ENCODE results near the gene NAB2.
A peak's percentile ranks its signal among the peaks of the same experiment; 100 is the strongest.

Gene NAB2

DNA sequence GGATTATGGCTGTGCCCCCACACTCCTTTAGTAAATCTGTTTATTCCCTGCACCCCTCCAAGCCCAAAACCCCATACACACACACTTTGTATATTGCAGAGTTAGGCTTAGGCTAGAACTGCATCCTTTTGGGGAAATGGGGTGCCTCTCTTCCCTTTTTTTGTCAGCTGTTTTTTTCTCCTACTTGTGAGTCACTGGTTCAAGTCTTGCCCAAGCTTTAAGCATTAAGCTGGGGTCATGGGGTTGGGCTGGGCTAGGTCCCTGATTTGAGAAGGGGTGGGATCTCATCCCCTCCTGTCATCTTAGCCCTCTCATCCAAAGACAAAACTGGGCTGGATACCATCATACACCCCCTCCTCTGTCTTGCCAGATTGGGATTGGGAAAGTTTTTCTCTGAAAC lies 41.0 kb downstream of the NAB2 start:
- H3K27me3 ChIP-seq (ENCODE audit: insufficient read depth, low read length) = no peaks in the 10 kb centered on the region
- peak overlapping the region; percentile 96 for H3K4me3 ChIP-seq (ENCODE audit: low read length)
- no peaks in the 10 kb centered on the region for H3K36me3 ChIP-seq (ENCODE audit: insufficient read depth, low read length)
- H3K9me3 ChIP-seq (ENCODE audit: insufficient read depth, low read depth, low read length) = no peaks in the 10 kb centered on the region
- peaks cover 51% of the 10 kb centered on the region for H3K4me1 ChIP-seq (ENCODE audit: insufficient read depth, low read length)
- H3K9ac ChIP-seq (ENCODE audit: low read depth, low read length) = no peak overlapping the region; the same call in 1 of the 2 replicates
- peak overlapping the region; percentile 96; the same call in 1 of the 2 replicates for H3K27ac ChIP-seq (ENCODE audit: low read depth, low read length)

DNA sequence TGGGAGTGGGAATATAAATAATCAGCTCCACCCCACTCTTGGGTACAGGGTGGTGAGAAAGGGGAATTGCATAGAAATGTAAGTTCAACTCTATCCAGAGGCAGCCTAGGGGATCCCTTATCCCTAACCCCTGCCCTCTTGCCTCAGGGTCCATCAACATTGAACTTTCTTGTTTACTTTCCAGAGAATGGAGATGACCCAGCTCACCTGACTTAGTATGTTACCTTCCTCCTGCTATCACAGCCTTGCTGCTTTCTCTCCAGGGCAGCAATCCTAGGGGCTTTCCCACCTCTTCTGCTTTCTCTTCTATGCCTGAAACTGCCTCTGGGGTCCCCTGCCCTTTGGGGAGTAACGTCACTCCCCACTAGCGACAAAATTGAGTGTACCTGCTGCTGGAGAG lies 42.0 kb downstream of the NAB2 start:
- no peak overlapping the region for H3K27ac ChIP-seq (ENCODE audit: low read depth, low read length)
- H3K27me3 ChIP-seq (ENCODE audit: insufficient read depth, low read length) = no peaks in the 10 kb centered on the region
- H3K9me3 ChIP-seq (ENCODE audit: insufficient read depth, low read depth, low read length) = no peaks in the 10 kb centered on the region
- 87% methylated on average over 2 of the region's 2 CpGs for WGBS
- no peaks in the 10 kb centered on the region for H3K36me3 ChIP-seq (ENCODE audit: insufficient read depth, low read length)
- no peak overlapping the region for H3K9ac ChIP-seq (ENCODE audit: low read depth, low read length)
- H3K4me3 ChIP-seq (ENCODE audit: low read length) = no peak overlapping the region
- peaks cover 62% of the 10 kb centered on the region for H3K4me1 ChIP-seq (ENCODE audit: insufficient read depth, low read length)

DNA sequence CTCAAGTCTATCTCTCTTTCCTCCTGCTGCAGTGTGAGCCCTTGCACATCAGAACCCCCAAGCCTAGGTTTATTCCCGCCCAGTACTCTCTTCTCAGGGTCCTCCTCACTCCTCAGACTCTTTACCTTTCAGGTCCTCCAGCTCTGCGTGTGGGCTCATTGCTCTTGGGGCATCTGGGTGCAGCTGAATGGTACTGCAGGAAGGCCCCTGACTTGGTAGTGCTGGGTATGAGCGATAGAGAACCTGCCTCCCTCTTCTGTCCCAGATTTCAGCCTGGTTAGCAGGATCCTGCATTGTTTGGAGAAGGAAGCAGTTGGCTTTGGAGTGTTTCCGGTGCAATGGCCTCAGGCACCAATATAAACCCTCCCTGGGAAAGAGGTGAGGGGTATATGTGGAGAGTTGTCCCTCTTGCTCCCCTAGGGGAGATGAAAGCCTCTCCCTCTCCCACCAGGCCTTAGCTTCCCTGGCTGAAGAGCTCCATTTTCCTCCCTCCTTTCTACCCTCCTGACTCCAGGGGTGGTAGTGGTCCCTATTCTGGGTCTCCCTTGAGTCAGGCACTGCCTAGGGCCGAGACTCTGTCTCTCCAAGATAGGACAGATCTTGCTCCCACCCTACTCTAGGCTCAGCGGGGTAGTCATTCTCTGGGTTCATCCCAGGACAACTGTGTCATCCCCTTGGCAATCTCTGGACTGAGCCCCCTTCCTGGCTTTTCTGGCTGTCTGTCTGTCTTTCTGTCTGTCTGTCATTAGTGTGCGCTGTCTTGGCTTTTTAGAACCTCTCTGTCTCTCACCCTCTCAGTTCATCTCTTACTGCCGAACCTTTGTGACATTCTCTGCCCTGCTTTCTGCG lies 43.2 kb downstream of the NAB2 start:
- H3K9ac ChIP-seq (ENCODE audit: low read depth, low read length) = no peak overlapping the region
- H3K27me3 ChIP-seq (ENCODE audit: insufficient read depth, low read length) = no peaks in the 10 kb centered on the region
- peaks cover 62% of the 10 kb centered on the region for H3K4me1 ChIP-seq (ENCODE audit: insufficient read depth, low read length)
- 0 out of 2 replicates have a peak overlapping the region, but pooled peaks have one; percentile 0 for H3K4me3 ChIP-seq (ENCODE audit: low read length)
- H3K36me3 ChIP-seq (ENCODE audit: insufficient read depth, low read length) = no peaks in the 10 kb centered on the region
- 77% methylated on average over 8 of the region's 9 CpGs for WGBS
- H3K9me3 ChIP-seq (ENCODE audit: insufficient read depth, low read depth, low read length) = no peaks in the 10 kb centered on the region
- H3K27ac ChIP-seq (ENCODE audit: low read depth, low read length) = no peak overlapping the region; the same call in 1 of the 2 replicates

DNA sequence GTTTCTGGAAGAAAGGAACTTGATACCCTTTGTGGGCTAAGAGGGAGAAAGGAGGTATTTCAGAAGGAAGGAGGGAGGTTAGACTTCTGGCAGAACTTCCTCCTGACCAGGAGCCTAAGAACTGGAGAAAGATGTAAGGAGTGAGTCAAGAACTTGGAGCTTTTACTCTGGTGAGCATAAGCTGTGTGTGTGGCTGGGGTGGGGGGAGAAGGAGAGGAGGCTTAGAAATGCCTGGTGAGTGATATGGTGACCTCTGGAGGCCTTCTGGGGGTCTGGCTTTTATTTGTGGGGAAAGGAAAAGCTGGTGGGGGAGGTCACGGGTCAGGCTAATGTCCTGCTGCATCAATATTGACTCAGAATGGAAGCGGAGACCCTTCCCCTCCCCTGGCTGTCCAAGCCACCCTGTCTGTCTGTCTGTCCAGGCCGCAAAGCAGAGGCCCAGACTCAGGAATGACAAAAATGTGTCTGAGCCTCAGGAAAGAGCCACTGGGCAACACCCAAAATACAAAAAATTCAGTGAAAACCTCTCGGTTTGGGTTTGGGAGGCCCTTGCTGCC lies 44.2 kb downstream of the NAB2 start:
- WGBS = 32% methylated on average over 4 of the region's 4 CpGs
- H3K27ac ChIP-seq (ENCODE audit: low read depth, low read length) = peak overlapping the region; percentile 76
- peak overlapping the region; percentile 5; the same call in 1 of the 2 replicates for H3K4me3 ChIP-seq (ENCODE audit: low read length)
- no peaks in the 10 kb centered on the region for H3K27me3 ChIP-seq (ENCODE audit: insufficient read depth, low read length)
- H3K9ac ChIP-seq (ENCODE audit: low read depth, low read length) = peak overlapping the region; percentile 9; the same call in 1 of the 2 replicates
- H3K4me1 ChIP-seq (ENCODE audit: insufficient read depth, low read length) = peaks cover 62% of the 10 kb centered on the region
- H3K36me3 ChIP-seq (ENCODE audit: insufficient read depth, low read length) = peaks cover 2% of the 10 kb centered on the region; the same call in 1 of the 2 replicates
- H3K9me3 ChIP-seq (ENCODE audit: insufficient read depth, low read depth, low read length) = no peaks in the 10 kb centered on the region

DNA sequence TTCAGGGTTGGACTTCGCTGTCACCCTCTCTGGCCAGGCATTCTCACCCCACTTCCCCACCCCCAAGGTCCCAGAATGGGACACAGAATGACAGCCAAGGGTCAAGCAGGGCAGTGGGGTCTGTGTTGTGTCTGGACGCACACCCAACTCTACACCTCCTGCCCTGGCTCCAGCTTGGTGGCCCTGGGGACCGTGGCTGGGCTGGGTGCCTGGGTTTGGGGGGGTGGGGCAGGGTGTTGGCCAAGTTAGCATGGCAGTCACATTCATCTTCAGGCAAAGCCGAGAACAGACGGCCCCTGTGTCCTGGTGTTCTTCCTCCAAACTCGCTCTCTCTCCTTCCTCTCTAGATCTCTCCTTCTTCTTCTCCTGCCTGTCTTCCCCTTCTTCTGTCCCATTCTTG lies 45.0 kb downstream of the NAB2 start:
- Histone ChIP-seq H3K27ac (ENCODE audit: low read depth, low read length) (peak overlapping the region; percentile 42), H3K36me3 (ENCODE audit: insufficient read depth, low read length) (peaks cover 9% of the 10 kb centered on the region), H3K4me1 (ENCODE audit: insufficient read depth, low read length) (peaks cover 62% of the 10 kb centered on the region), H3K4me3 (ENCODE audit: low read length) (no peak overlapping the region), H3K9me3 (ENCODE audit: insufficient read depth, low read depth, low read length) (no peaks in the 10 kb centered on the region), H3K9ac (ENCODE audit: low read depth, low read length) (no peak overlapping the region), H3K27me3 (ENCODE audit: insufficient read depth, low read length) (no peaks in the 10 kb centered on the region)
- 73% methylated on average over 6 of the region's 6 CpGs for WGBS

DNA sequence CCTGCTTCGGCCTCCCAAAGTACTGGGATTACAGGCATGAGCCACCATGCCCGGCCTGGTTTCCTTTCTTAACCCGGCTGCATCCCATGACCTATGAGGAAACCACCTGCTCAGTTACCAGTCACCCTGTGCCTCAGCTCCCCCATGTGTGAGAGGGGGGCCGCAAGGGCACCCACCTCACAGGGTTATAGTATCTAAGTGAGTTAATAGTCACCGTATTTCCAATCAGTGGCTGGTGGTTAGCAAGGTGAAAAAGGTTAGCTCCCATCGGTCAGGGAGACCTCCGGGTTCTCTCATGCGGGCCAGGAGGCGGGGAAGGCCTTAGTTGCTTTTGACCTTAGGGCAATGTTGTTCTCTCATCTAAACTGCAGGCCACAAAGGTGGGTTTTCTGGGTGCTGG lies 46.0 kb downstream of the NAB2 start:
- H3K4me3 ChIP-seq (ENCODE audit: low read length) = no peak overlapping the region
- H3K4me1 ChIP-seq (ENCODE audit: insufficient read depth, low read length) = peaks cover 60% of the 10 kb centered on the region
- H3K36me3 ChIP-seq (ENCODE audit: insufficient read depth, low read length) = peaks cover 19% of the 10 kb centered on the region
- 70% methylated on average over 9 of the region's 9 CpGs for WGBS
- no peaks in the 10 kb centered on the region for H3K9me3 ChIP-seq (ENCODE audit: insufficient read depth, low read depth, low read length)
- H3K9ac ChIP-seq (ENCODE audit: low read depth, low read length) = peak overlapping the region; percentile 33
- peak overlapping the region; percentile 89 for H3K27ac ChIP-seq (ENCODE audit: low read depth, low read length)
- no peaks in the 10 kb centered on the region for H3K27me3 ChIP-seq (ENCODE audit: insufficient read depth, low read length)

DNA sequence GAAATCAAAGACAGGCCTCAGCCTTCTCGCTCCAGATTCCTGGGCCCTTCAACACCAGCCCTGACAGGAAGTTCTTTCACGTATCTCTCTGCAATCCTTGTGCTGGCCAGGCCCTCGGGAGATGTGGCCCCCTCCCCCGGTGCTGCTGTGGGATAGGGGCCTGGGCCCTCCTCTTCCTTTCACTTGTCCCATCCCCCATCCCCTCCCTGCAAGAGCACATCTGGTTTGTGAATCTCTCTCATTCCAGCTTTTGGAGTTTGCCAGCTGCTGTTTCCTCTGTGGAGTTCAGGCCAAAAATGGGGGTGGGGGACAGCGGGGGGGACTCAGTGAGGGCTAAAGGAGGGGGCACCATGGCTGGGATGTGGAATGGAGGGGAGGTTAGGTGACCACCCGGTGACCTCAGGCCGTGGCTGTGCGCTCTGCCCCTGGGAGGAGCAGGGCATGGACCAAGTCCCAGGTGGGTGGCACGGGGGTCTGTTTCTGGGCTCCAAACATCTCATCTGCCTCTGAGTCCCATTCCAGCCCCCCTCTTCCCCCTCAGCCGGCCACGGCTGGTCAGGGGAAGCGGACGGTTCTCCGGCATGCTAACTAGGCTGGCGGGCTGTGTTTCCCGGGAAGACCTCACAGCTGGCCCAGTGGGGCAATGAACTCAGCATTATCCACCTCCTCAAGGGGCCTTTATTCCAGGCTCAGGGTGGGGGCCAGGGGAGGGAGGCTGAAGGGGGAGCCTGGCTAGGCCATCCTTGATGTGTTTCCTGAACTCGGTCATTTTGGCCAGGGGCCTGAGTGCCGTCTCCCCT lies 46.8 kb downstream of the NAB2 start:
- 22% methylated on average over 18 of the region's 18 CpGs for WGBS
- H3K9me3 ChIP-seq (ENCODE audit: insufficient read depth, low read depth, low read length) = no peaks in the 10 kb centered on the region
- H3K27ac ChIP-seq (ENCODE audit: low read depth, low read length) = peak overlapping the region; percentile 89
- H3K4me3 ChIP-seq (ENCODE audit: low read length) = peak overlapping the region; percentile 30; the same call in 1 of the 2 replicates
- H3K27me3 ChIP-seq (ENCODE audit: insufficient read depth, low read length) = no peaks in the 10 kb centered on the region
- peaks cover 26% of the 10 kb centered on the region for H3K36me3 ChIP-seq (ENCODE audit: insufficient read depth, low read length)
- H3K4me1 ChIP-seq (ENCODE audit: insufficient read depth, low read length) = peaks cover 53% of the 10 kb centered on the region
- H3K9ac ChIP-seq (ENCODE audit: low read depth, low read length) = peak overlapping the region; percentile 33

DNA sequence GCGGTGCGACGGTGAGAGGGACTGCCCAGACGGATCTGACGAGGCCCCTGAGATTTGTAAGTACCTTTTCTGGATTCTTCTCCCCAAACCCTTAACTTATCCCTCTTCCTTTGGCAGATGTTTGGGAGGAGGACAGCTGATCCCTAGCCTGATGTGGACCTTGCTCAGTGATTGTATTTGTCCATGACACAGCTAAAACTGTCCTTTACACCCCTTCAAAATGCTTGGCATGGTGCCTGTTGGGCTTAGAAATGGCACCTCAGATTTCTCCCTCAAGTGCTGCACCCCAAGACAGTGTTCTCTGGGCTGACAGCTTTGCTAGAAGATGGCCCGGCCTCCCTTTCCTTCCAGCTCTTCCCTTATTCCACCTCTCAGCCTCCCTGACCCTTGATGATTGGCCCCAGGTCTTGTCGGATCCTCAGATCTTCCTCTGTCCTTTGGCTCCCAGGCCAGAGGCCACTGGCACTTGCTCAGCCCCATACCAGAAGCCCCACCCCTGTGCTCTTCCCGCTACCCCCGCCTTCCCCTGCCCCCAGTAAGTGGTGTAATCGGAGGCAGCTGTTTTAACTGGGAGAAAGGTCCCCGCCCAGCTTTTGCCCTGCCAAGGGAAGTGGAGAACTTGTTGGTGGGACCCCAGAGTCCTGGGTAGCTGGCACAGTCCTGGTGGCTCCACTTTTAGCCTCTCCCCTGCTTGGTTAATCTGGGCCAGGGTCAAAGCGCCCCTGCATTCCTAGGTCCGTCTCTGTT lies 49.8 kb downstream of the NAB2 start:
- WGBS = 88% methylated on average over 13 of the region's 13 CpGs
- Histone ChIP-seq H3K36me3 (ENCODE audit: insufficient read depth, low read length) (peaks cover 54% of the 10 kb centered on the region), H3K27ac (ENCODE audit: low read depth, low read length) (no peak overlapping the region), H3K4me3 (ENCODE audit: low read length) (no peak overlapping the region), H3K27me3 (ENCODE audit: insufficient read depth, low read length) (no peaks in the 10 kb centered on the region), H3K9ac (ENCODE audit: low read depth, low read length) (no peak overlapping the region), H3K9me3 (ENCODE audit: insufficient read depth, low read depth, low read length) (no peaks in the 10 kb centered on the region), H3K4me1 (ENCODE audit: insufficient read depth, low read length) (peaks cover 26% of the 10 kb centered on the region)

DNA sequence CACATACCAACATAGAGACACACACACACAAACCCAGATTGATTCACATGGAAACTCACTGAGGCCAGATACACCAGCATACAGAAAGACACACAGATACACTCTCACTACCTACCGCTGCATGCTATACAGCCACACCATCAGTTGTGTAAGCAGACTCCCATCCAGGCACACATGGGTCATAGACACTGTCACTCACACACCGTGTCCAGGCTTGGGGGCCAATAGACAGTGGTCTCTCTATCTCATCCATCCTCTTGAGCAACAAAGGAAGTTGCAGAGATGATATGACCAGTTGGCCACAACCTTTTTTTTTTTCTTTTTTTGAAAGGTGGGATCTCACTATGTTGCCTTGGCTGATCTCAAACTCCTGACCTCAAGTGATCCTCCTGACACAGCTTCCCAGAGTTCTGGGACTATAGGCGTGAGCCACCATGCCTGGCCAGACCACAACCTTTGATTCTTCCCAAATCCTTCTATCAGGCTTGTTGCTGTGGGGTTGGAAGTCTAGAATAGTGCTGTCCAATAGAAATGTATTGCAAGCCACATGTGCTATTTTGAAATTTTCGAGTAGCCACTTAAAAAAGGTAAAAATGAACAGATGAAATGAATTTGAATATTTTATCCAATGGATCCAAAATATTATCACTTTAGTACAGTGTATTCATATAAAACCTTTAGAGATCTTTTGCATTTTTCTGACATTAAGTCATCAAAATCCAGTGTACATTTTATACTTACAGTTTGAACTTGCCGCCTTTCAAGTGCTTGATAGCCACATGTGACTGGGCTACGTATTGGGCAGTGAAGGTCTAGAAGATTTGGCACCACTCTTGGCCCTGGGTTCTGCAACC lies 51.1 kb downstream of the NAB2 start:
- peaks cover 68% of the 10 kb centered on the region for H3K36me3 ChIP-seq (ENCODE audit: insufficient read depth, low read length)
- no peaks in the 10 kb centered on the region for H3K9me3 ChIP-seq (ENCODE audit: insufficient read depth, low read depth, low read length)
- H3K4me1 ChIP-seq (ENCODE audit: insufficient read depth, low read length) = peaks cover 17% of the 10 kb centered on the region
- no peak overlapping the region for H3K27ac ChIP-seq (ENCODE audit: low read depth, low read length)
- H3K27me3 ChIP-seq (ENCODE audit: insufficient read depth, low read length) = no peaks in the 10 kb centered on the region
- H3K4me3 ChIP-seq (ENCODE audit: low read length) = no peak overlapping the region
- no peak overlapping the region for H3K9ac ChIP-seq (ENCODE audit: low read depth, low read length)
- WGBS = 91% methylated on average over 6 of the region's 6 CpGs

DNA sequence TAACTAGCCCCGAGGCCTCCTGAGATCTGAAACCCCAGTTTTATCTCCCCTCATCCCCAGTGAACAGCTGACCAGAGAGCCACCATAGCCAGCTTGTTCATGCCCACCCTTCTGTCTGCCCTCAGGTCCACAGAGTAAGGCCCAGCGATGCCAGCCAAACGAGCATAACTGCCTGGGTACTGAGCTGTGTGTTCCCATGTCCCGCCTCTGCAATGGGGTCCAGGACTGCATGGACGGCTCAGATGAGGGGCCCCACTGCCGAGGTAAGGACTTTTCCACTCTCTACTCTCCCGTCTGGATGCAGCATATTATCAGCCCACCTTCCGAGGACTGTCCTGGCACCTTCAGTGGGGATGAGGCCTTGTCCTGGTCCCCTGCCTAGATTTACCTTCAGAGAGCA lies 52.3 kb downstream of the NAB2 start:
- WGBS = 89% methylated on average over 8 of the region's 8 CpGs
- no peaks in the 10 kb centered on the region for H3K9me3 ChIP-seq (ENCODE audit: insufficient read depth, low read depth, low read length)
- H3K4me1 ChIP-seq (ENCODE audit: insufficient read depth, low read length) = peaks cover 5% of the 10 kb centered on the region; the same call in 1 of the 2 replicates
- H3K4me3 ChIP-seq (ENCODE audit: low read length) = no peak overlapping the region
- no peaks in the 10 kb centered on the region for H3K27me3 ChIP-seq (ENCODE audit: insufficient read depth, low read length)
- no peak overlapping the region for H3K27ac ChIP-seq (ENCODE audit: low read depth, low read length)
- H3K36me3 ChIP-seq (ENCODE audit: insufficient read depth, low read length) = peaks cover 80% of the 10 kb centered on the region
- no peak overlapping the region for H3K9ac ChIP-seq (ENCODE audit: low read depth, low read length)
